CD4-positive, alpha-beta memory T cell (primary cell): ENCODE data around the gene DPCD. TPM values are rescaled to one million over a fixed set of nuclear protein-coding genes. Genes with fewer than 3 reads are reported as not detected.

Source experiments
- CTCF ChIA-PET: fragments of 350-600 bp; sonication (Branson Sonifier 250); formaldehyde crosslinking; loops from one replicate; lab custom pipeline; 2021; ENCODE audit warnings: inconsistent platforms; ENCODE audit not compliant: partially characterized antibody; lab: Charles Lee
- POLR2A ChIA-PET: fragments of 350-600 bp; sonication (Branson Sonifier 250); formaldehyde crosslinking; loops from one replicate; lab custom pipeline; 2021; ENCODE audit not compliant: partially characterized antibody; lab: Charles Lee
- DNase-seq, 5 donors: peaks; one replicate each; pipeline versions ENCODE4 v3.0.0 to v3.0.0-alpha.2; 2020 to 2022; ENCODE audit warnings: mixed read lengths in 1 of 5
- H3K27ac ChIP-seq: one replicate; pipeline ENCODE4 v1.7.0; 2013; ENCODE audit warnings: low read depth, low read length
- H3K27me3 ChIP-seq: 2 replicates; pipeline ENCODE4 v1.7.0; 2013; ENCODE audit warnings: mild to moderate bottlenecking, low read length, moderate library complexity; ENCODE audit not compliant: insufficient read depth
- H3K36me3 ChIP-seq: 2 replicates; pipeline ENCODE4 v1.7.0; 2013; ENCODE audit warnings: mild to moderate bottlenecking, low read length, moderate library complexity; ENCODE audit not compliant: insufficient read depth
- H3K4me1 ChIP-seq: 2 replicates; pipeline ENCODE4 v1.7.0; 2013; ENCODE audit warnings: mild to moderate bottlenecking, low read length, moderate library complexity; ENCODE audit not compliant: insufficient read depth
- H3K4me3 ChIP-seq, 2 donors: one replicate each; pipeline ENCODE4 v1.7.0; 2013; ENCODE audit warnings: low read length in 2 of 2, mild to moderate bottlenecking in 1 of 2
- H3K9me3 ChIP-seq, 2 donors: one replicate each; pipeline ENCODE4 v1.7.0; 2013; ENCODE audit warnings: low read length in 2 of 2, control low read depth in 1 of 2; ENCODE audit not compliant: control insufficient read depth in 1 of 2
- H3K27ac Mint-ChIP-seq, 7 donors: one replicate each; pipeline ENCODE4 v1.8.0; 2020 to 2021; ENCODE audit warnings: mixed read lengths in 7 of 7, mild to moderate bottlenecking in 6 of 7, inconsistent platforms in 3 of 7, moderate library complexity in 3 of 7
- H3K27me3 Mint-ChIP-seq, 2 donors: one replicate each; pipeline ENCODE4 v1.8.0; 2020 to 2021; ENCODE audit warnings: mixed read lengths in 2 of 2
- H3K36me3 Mint-ChIP-seq, 2 donors: one replicate each; pipeline ENCODE4 v1.8.0; 2020 to 2021; ENCODE audit warnings: mixed read lengths in 2 of 2, inconsistent platforms in 1 of 2, mild to moderate bottlenecking in 1 of 2
- H3K4me1 Mint-ChIP-seq, 4 donors: one replicate each; pipeline ENCODE4 v1.8.0; 2020 to 2021; ENCODE audit warnings: mixed read lengths in 4 of 4, mild to moderate bottlenecking in 1 of 4
- H3K4me3 Mint-ChIP-seq, 8 donors: one replicate each; pipeline ENCODE4 v1.8.0; 2020 to 2021; ENCODE audit warnings: mixed read lengths in 8 of 8, mild to moderate bottlenecking in 7 of 8, moderate library complexity in 6 of 8, inconsistent platforms in 3 of 8
- H3K9me3 Mint-ChIP-seq, 8 donors: one replicate each; pipeline ENCODE4 v1.8.0; 2020 to 2021; ENCODE audit warnings: mixed read lengths in 8 of 8, mild to moderate bottlenecking in 5 of 8, inconsistent platforms in 3 of 8, moderate library complexity in 1 of 8
- intact Hi-C: fragments of 100-400 bp; cut with micrococcal nuclease; formaldehyde crosslinking; loops from one replicate; pipeline ENCODE4 v1.15.1; 2023
- polyA plus RNA-seq, 2 donors: library from polyadenylated mRNA; unstranded; fragments of 300-500 nt; fragmentation: Illumina TruSeq; gene quantifications; one replicate each; pipeline ENCODE4 v1.2.3, GENCODE V29; 2021
- total RNA-seq, 2 experiments: library from RNA; stranded (reverse); gene quantifications; one replicate each; pipeline ENCODE4 v1.2.3, GENCODE V29; 2021

Gene DPCD
- total and polyA plus RNA-seq, 4 experiments from 2014 or later: 1.0 to 1.9 (median 1.3) TPM

DNA sequence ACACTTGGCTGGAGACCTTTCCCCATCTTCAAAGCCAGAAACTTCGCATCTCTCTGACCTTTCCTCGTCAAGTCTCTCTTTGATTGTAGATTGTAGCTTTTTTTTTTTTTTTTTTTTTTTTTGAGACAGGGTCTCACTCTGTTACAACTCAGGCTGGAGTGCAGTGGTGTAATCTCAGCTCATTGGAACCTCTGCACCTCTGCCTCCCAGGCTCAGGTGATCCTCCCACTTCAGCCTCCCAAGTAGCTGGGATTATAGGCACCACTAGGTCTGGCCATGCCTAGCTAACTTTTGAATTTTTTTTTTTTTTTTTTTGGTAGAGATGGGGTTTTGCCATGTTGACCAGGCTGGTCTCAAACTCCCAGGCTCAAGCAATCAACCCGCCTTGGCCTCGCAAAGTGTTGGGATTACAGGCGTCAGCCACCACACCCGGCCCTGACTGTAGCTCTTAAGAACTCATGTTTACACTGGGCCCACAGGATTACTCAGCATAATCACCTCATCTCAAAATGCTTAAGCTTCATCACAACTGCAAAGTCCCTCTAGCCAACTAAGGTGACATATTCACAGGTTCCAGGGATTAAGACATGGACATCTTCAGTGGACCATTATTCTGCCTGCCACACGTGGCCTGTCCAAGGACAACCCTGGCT, 11.8 kb upstream of the DPCD start:
- no peak overlapping the region for H3K4me3 ChIP-seq
- intact Hi-C loops: no loop called here
- H3K9me3 Mint-ChIP-seq: peaks cover 0 to 3% (median 0%) of the 10 kb centered on the region in 8 donors

DNA sequence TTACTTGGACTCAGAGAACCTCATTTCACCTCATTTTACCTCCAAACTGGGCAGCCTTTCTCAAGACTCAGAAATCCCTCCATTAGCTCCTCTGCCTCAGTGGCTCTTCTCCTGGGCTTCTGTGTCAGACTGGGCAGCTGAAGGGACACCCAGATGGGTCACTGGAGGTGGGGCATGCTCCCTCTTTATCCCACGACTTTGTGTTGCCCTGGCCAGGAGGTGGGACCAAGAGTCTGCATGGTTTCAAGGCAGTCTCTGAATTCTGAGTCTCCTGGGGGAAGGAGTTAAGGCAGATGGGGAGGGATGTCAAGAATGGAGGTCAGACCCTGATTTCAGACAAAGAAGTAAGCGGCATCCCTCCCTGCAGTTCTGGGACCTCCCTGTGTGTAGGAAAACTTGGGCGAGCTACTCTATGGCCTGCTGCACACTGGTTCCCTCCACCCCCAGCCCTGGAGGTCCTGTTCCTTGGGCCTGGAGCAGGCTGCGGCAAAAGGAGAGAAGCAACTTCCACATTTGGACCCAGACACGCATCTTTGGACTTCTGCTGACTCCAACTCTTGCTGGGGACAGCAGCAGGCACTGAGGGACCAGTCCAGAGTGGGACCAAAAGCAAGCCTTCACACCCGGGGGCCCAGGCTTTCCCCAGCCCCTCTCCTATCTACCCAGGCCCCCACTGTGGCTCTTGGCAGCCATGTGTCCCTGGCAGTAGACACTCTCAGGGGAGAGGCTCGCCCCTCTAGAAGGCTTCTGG, 10.8 kb upstream of the DPCD start:
- CTCF ChIA-PET: interaction anchor here (4.3 kb wide), 1 partner anchor 363 kb away, joined by 16 read pairs; no protein-coding TSS in a partner anchor
- peak overlapping the region in 3 of 7 donors; percentile 2 to 72 (median 24) for H3K27ac Mint-ChIP-seq
- POLR2A ChIA-PET: interaction anchor here (2.3 kb wide), 1 partner anchor 11 kb away, joined by 9 read pairs; the partner anchor contains the start of genes DPCD and POLL

More for the DNA sequence above, 11.8 kb upstream of the DPCD start:
- no peaks in the 10 kb centered on the region for H3K27me3 ChIP-seq
- H3K36me3 Mint-ChIP-seq: peaks cover 10 to 21% of the 10 kb centered on the region in 2 donors
- H3K27ac Mint-ChIP-seq: no peak overlapping the region
- no peak for DNase-seq
- ChIA-PET POLR2A (interaction anchor here (0.7 to 2.3 kb wide), 2 partner anchors 12 kb away, joined by 4 to 9 read pairs; partner anchors contain the start of genes DPCD and POLL), CTCF (interaction anchor here (0.6 to 4.3 kb wide), 3 partner anchors 109 to 1216 kb away, joined by 4 to 16 read pairs (median 4); no protein-coding TSS in a partner anchor)
- no peaks in the 10 kb centered on the region for H3K4me1 ChIP-seq
- H3K27ac ChIP-seq: no peak overlapping the region
- peaks cover 17% of the 10 kb centered on the region for H3K36me3 ChIP-seq
- no peaks in the 10 kb centered on the region for H3K9me3 ChIP-seq
- H3K4me1 Mint-ChIP-seq: no peaks in the 10 kb centered on the region
- no peaks in the 10 kb centered on the region for H3K27me3 Mint-ChIP-seq
- H3K4me3 Mint-ChIP-seq: no peak overlapping the region

DNA sequence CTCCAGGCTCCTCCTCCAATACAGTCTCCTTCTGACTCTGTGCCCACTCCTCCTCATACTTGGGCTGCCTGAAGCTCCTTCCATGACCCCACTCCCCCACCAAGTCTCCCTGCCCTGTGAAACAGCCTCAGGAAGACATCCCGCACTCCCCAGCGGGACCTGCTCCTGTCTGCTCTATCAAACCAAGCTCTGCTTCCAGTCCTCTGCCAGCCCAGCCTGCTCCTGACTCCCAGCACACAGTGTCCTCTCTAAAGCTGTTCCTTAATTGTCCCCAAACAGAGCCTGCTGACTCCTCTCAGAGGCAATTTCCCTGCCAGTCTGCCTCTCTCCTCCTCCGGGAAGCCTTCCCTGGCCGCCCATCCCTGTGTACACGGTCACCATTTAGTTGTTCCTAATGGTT, 9.9 kb upstream of the DPCD start:
- POLR2A ChIA-PET: interaction anchor here (2.3 kb wide), 1 partner anchor 10 kb away, joined by 9 read pairs; the partner anchor contains the start of genes DPCD and POLL
- Mint-ChIP-seq H3K27ac (peak overlapping the region in 1 of 7 donors; percentile 11), H3K4me3 (no peak overlapping the region), H3K9me3 (no peaks in the 10 kb centered on the region), H3K36me3 (peaks cover 13 to 33% of the 10 kb centered on the region in 2 donors), H3K4me1 (no peaks in the 10 kb centered on the region), H3K27me3 (no peaks in the 10 kb centered on the region)
- Histone ChIP-seq H3K4me1 (no peaks in the 10 kb centered on the region), H3K9me3 (no peaks in the 10 kb centered on the region), H3K36me3 (peaks cover 27% of the 10 kb centered on the region), H3K27me3 (no peaks in the 10 kb centered on the region), H3K4me3 (no peak overlapping the region), H3K27ac (no peak overlapping the region)
- CTCF ChIA-PET: interaction anchor here (4.3 kb wide), 1 partner anchor 364 kb away, joined by 16 read pairs; no protein-coding TSS in a partner anchor
- DNase-seq: no peak
- intact Hi-C loops: no loop called here

More for the DNA sequence above, 10.8 kb upstream of the DPCD start:
- intact Hi-C loops: no loop called here
- Mint-ChIP-seq H3K4me3 (no peak overlapping the region), H3K9me3 (peaks cover 0 to 3% (median 0%) of the 10 kb centered on the region in 8 donors), H3K4me1 (no peaks in the 10 kb centered on the region), H3K27me3 (no peaks in the 10 kb centered on the region), H3K36me3 (peaks cover 13 to 26% of the 10 kb centered on the region in 2 donors)
- Histone ChIP-seq H3K9me3 (no peaks in the 10 kb centered on the region), H3K4me1 (no peaks in the 10 kb centered on the region), H3K36me3 (peaks cover 20% of the 10 kb centered on the region), H3K27me3 (no peaks in the 10 kb centered on the region), H3K27ac (no peak overlapping the region), H3K4me3 (no peak overlapping the region)
- DNase-seq: no peak

DNA sequence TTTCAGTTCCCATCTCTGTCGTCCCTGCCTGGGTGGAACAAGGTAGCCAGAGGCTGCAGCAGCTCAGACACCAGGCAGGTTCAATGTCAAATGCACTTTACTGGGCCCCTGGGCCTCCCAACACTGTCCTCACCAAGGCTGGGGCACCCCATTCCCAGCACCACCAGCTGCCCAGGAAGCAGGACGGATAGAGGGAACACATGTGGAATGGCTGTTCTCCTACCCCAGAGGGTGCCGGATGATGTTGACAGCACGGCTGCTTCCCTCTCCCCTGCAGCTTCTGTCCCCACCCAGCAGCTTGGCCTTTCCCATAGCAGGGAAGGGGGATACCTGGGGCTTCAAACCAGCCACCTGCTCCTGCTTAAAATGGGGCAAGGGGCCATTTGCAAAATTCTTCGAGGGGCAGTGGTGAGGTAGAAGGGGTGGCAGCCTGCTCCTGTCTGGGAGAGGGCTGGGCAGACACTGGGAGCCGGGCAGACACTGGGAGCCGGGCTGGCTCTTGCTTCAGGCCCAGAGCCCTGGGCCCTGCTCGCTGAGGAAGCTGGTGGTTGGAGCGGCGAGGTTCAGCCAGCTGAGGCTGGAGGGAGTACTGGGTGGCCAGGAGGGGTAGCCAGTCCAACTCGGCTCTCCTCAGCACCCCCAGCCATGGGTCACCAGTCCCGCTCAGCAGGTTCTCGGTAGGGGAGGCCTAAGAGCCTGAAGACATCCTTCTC, 9.2 kb upstream of the DPCD start:
- no peaks in the 10 kb centered on the region for H3K9me3 ChIP-seq
- H3K27ac ChIP-seq: no peak overlapping the region
- Mint-ChIP-seq H3K4me1 (no peaks in the 10 kb centered on the region), H3K27me3 (no peaks in the 10 kb centered on the region), H3K27ac (no peak overlapping the region), H3K36me3 (peaks cover 21 to 40% of the 10 kb centered on the region in 2 donors), H3K4me3 (no peak overlapping the region), H3K9me3 (no peaks in the 10 kb centered on the region)
- CTCF ChIA-PET: interaction anchor here (0.6 to 4.3 kb wide), 4 partner anchors 8 to 1338 kb away, joined by 3 to 20 read pairs (median 10); no protein-coding TSS in a partner anchor
- intact Hi-C loops: no loop called here
- no peak for DNase-seq
- no peaks in the 10 kb centered on the region for H3K4me1 ChIP-seq
- peaks cover 27% of the 10 kb centered on the region for H3K36me3 ChIP-seq
- H3K27me3 ChIP-seq: no peaks in the 10 kb centered on the region
- POLR2A ChIA-PET: interaction anchor here (2.3 kb wide), 1 partner anchor 9 kb away, joined by 9 read pairs; the partner anchor contains the start of genes DPCD and POLL
- no peak overlapping the region for H3K4me3 ChIP-seq

DNA sequence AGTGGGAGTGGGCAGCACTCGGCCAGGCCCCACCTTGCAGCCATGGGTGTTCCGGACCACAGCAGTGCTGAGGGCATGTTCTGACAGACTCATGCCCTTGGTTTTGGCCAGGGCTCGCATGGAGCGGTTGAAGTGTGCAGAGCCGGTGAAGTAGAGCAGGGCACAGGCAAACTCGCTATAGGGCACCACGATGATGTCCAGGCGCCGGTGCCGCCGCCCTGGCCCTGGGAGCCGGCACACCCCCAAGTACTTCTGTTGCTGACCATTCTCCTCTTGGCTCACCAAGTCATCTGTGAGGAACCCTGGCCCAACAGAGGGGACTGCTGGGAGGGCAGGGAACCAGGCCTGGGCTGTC, 8.6 kb upstream of the DPCD start:
- no peak overlapping the region for H3K4me3 Mint-ChIP-seq
- H3K9me3 ChIP-seq: no peaks in the 10 kb centered on the region
- peaks cover 24 to 43% of the 10 kb centered on the region in 2 donors for H3K36me3 Mint-ChIP-seq
- no peaks in the 10 kb centered on the region for H3K4me1 ChIP-seq
- ChIA-PET POLR2A (no interaction called here), CTCF (interaction anchor here (0.6 to 4.0 kb wide), 3 partner anchors 9 to 113 kb away, joined by 4 to 20 read pairs (median 5); no protein-coding TSS in a partner anchor)
- peaks cover 0 to 2% (median 0%) of the 10 kb centered on the region in 4 donors for H3K4me1 Mint-ChIP-seq
- H3K27ac ChIP-seq: no peak overlapping the region
- no peak for DNase-seq
- intact Hi-C loops: no loop called here
- no peak overlapping the region for H3K4me3 ChIP-seq
- no peaks in the 10 kb centered on the region for H3K9me3 Mint-ChIP-seq
- no peaks in the 10 kb centered on the region for H3K27me3 Mint-ChIP-seq
- no peak overlapping the region for H3K27ac Mint-ChIP-seq
- H3K36me3 ChIP-seq: peaks cover 27% of the 10 kb centered on the region
- H3K27me3 ChIP-seq: no peaks in the 10 kb centered on the region

DNA sequence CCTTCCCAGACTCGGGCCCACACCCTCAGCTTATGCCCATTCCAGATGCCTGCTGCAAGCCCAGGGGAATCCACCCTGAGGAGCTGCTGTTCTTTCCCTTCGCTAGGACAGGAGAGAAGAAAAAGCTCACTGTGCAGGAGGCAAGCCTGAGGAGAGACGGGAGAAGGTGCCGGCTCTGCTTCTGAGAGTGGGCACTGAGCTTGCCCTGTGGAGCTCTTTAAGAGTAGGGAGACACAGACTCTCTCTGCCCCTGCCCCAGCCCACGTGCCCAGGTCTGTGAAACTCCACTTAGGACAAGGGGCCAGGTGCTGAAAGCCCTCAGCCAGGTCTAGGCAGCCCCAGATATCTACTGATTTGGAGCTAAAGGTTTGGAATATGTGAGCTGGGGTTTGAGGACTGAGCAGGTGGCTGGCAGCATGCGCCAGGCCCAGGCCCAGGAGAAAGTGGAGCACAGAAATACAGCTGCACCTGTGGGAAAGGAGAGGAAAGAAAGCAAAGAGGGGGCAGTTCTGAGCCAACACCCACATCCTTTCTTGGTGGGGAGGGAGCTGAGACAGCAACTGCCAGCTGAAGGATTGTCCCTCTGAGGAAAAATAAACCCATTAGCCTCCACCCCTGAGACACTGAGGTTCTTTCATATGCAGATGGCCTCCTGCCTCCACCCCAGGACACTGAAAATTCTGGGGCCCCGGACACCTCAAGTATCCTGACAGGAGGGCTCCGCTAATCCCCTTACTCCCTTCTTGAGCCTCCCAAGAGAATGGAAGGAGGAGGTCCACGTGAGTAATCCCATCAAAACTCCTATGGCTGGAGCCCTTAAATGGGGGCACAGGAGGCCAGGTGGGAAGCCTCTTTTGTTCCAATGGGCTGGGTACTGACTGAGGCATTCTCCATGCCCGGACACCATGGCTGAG, 7.4 kb upstream of the DPCD start:
- Mint-ChIP-seq H3K27ac (no peak overlapping the region), H3K4me3 (no peak overlapping the region), H3K36me3 (peaks cover 29 to 52% of the 10 kb centered on the region in 2 donors), H3K9me3 (no peaks in the 10 kb centered on the region), H3K4me1 (peaks cover 2 to 7% (median 4%) of the 10 kb centered on the region in 4 donors), H3K27me3 (no peaks in the 10 kb centered on the region)
- H3K4me1 ChIP-seq: no peaks in the 10 kb centered on the region
- no peak overlapping the region for H3K27ac ChIP-seq
- intact Hi-C loops: no loop called here
- H3K36me3 ChIP-seq: peaks cover 32% of the 10 kb centered on the region
- H3K4me3 ChIP-seq: no peak overlapping the region
- ChIA-PET POLR2A (no interaction called here), CTCF (interaction anchor here (4.0 kb wide), 1 partner anchor 10 kb away, joined by 20 read pairs; no protein-coding TSS in a partner anchor)
- H3K9me3 ChIP-seq: no peaks in the 10 kb centered on the region
- DNase-seq: no peak
- no peaks in the 10 kb centered on the region for H3K27me3 ChIP-seq
